Tibial nerve (tissue), 4 donors: ENCODE results near the gene CDYL.

ENCODE experiments used
- EP300 ChIP-seq, 2 donors: sonication (generic); formaldehyde crosslinking; IDR thresholded peaks; one replicate each; pipeline ENCODE4 v1.6.1; 2017; ENCODE audit warnings: antibody characterized with exemption in 2 of 2, mild to moderate bottlenecking in 1 of 2
- POLR2A ChIP-seq, 2 donors: fragments of 450-650 bp; IDR thresholded peaks; one replicate each; pipeline ENCODE4 v1.6.1; 2017; ENCODE audit warnings: antibody characterized with exemption in 2 of 2, mild to moderate bottlenecking in 2 of 2, moderate library complexity in 2 of 2
- TF ChIP-seq, protein P1 (sequence below), 5 experiments: fragments of 200-600 bp in 3 of 5; fragments of 450-650 bp in 2 of 5; sonication (generic) in 3 of 5; IDR thresholded peaks; one replicate each; pipeline ENCODE4 v1.5.1; 2016 to 2019; ENCODE audit warnings: antibody characterized with exemption in 5 of 5, mild to moderate bottlenecking in 3 of 5, moderate library complexity in 2 of 5

GRCh38 chr6:4794140-4794707 is 18.0 kb downstream of the CDYL start:
- TF ChIP-seq, protein P1, sequence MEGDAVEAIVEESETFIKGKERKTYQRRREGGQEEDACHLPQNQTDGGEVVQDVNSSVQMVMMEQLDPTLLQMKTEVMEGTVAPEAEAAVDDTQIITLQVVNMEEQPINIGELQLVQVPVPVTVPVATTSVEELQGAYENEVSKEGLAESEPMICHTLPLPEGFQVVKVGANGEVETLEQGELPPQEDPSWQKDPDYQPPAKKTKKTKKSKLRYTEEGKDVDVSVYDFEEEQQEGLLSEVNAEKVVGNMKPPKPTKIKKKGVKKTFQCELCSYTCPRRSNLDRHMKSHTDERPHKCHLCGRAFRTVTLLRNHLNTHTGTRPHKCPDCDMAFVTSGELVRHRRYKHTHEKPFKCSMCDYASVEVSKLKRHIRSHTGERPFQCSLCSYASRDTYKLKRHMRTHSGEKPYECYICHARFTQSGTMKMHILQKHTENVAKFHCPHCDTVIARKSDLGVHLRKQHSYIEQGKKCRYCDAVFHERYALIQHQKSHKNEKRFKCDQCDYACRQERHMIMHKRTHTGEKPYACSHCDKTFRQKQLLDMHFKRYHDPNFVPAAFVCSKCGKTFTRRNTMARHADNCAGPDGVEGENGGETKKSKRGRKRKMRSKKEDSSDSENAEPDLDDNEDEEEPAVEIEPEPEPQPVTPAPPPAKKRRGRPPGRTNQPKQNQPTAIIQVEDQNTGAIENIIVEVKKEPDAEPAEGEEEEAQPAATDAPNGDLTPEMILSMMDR (IDR thresholded peaks at IDR 0.05): no peak
- no peak for TF ChIP-seq POLR2A (IDR thresholded peaks at IDR 0.05)
- no peak for TF ChIP-seq EP300 (IDR thresholded peaks at IDR 0.05)
